Fibroblast of lung (primary cell): ENCODE results near the gene GTPBP6. TPM values are rescaled to one million over a fixed set of nuclear protein-coding genes. Genes with fewer than 3 reads are reported as not detected.

Experiments
- DNase-seq, 2 donors: peaks; one replicate each; pipeline versions ENCODE4 v3.0.0 to v3.0.0-alpha.2; 2010; ENCODE audit warnings: low read depth in 2 of 2
- H2AFZ ChIP-seq: 2 replicates; pipeline ENCODE4 v1.5.1; 2012; ENCODE audit warnings: low read length, control low read depth, inconsistent platforms
- H3K27ac ChIP-seq: 2 replicates; pipeline ENCODE4 v1.5.1; 2011; ENCODE audit warnings: low read length, control low read depth; ENCODE audit not compliant: insufficient read depth
- H3K27me3 ChIP-seq: 2 replicates; pipeline ENCODE4 v1.5.1; 2011; ENCODE audit warnings: mild to moderate bottlenecking, low read length; ENCODE audit not compliant: control insufficient read depth, insufficient read depth
- H3K36me3 ChIP-seq: 2 replicates; pipeline ENCODE4 v1.5.1; 2011; ENCODE audit warnings: low read length; ENCODE audit not compliant: control insufficient read depth, insufficient read depth
- H3K4me1 ChIP-seq: 2 replicates; pipeline ENCODE4 v1.5.1; 2011; ENCODE audit warnings: low read length; ENCODE audit not compliant: control insufficient read depth, insufficient read depth; ENCODE audit errors: extremely low read depth
- H3K4me2 ChIP-seq: 2 replicates; pipeline ENCODE4 v1.5.1; 2011; ENCODE audit warnings: low read length, control low read depth; ENCODE audit not compliant: insufficient read depth; ENCODE audit errors: extremely low read depth
- H3K4me3 ChIP-seq, 4 experiments: fragments of 200-600 bp in 1 of 4; sonication (generic) in 1 of 4; replicated peaks in 1 of 4; 2 replicates each; pipeline ENCODE4 v1.5.1; 2011 to 2016; ENCODE audit warnings: low read length in 4 of 4, low read depth in 3 of 4, mild to moderate bottlenecking in 3 of 4, control low read depth in 2 of 4, inconsistent platforms in 1 of 4, mixed read lengths in 1 of 4; ENCODE audit not compliant: insufficient read depth in 1 of 4; ENCODE audit errors: control extremely low read depth in 1 of 4
- H3K79me2 ChIP-seq: 2 replicates; pipeline ENCODE4 v1.5.1; 2012; ENCODE audit warnings: mild to moderate bottlenecking, low read length, inconsistent platforms; ENCODE audit not compliant: control insufficient read depth, insufficient read depth
- H3K9ac ChIP-seq: 2 replicates; pipeline ENCODE4 v1.5.1; 2011; ENCODE audit warnings: mild to moderate bottlenecking, low read length, control low read depth; ENCODE audit not compliant: insufficient read depth
- H3K9me3 ChIP-seq: 2 replicates; pipeline ENCODE4 v1.5.1; 2012; ENCODE audit warnings: low read depth, low read length; ENCODE audit not compliant: control insufficient read depth, insufficient read depth
- H4K20me1 ChIP-seq: 2 replicates; pipeline ENCODE4 v1.5.1; 2011; ENCODE audit warnings: low read length; ENCODE audit not compliant: control insufficient read depth, insufficient read depth; ENCODE audit errors: extremely low read depth
- CTCF ChIP-seq, 2 donors: IDR thresholded peaks in 1 of 2; conservative IDR thresholded peaks in 1 of 2; 1 replicate in 1 of 2; 2 replicates in 1 of 2; pipeline ENCODE4 v1.5.1; 2011 to 2012; ENCODE audit warnings: low read length in 2 of 2, control low read depth in 1 of 2, inconsistent platforms in 1 of 2, low read depth in 1 of 2, mild to moderate bottlenecking in 1 of 2
- EZH2 ChIP-seq: IDR thresholded peaks from 2 replicates; pipeline ENCODE4 v1.5.1; 2012; ENCODE audit warnings: low read length, control low read depth, mild to moderate bottlenecking; ENCODE audit errors: missing control alignments
- polyA plus RNA-seq, 2 donors: library from polyadenylated mRNA; depleted of rRNA in 1 of 2; stranded (reverse) in 1 of 2; unstranded in 1 of 2; fragments of >200 nt; gene quantifications; 2 replicates each; pipeline ENCODE4 v1.2.1, GENCODE V29; 2011 to 2012; ENCODE audit warnings: missing spikeins in 1 of 2
- total RNA-seq: library from RNA; depleted of rRNA; stranded (reverse); fragments of >200 nt; gene quantifications from 2 replicates; pipeline ENCODE4 v1.2.1, GENCODE V29; 2014

Gene GTPBP6
- total and polyA plus RNA-seq, 2 donors (not counting 1 experiment from before 2014, with no cell fraction given) = 15.4 to 46.1 TPM

- Histone ChIP-seq H3K4me1 (no peaks in the 10 kb centered on the region), H2AFZ (no peak overlapping the region), H3K36me3 (no peaks in the 10 kb centered on the region), H3K27me3 (no peaks in the 10 kb centered on the region), H4K20me1 (no peaks in the 10 kb centered on the region), H3K9me3 (no peaks in the 10 kb centered on the region), H3K4me3 (no peak overlapping the region), H3K27ac (no peak overlapping the region), H3K9ac (no peak overlapping the region), H3K79me2 (no peaks in the 10 kb centered on the region), H3K4me2 (no peak overlapping the region)
- TF ChIP-seq CTCF (conservative IDR thresholded peaks at IDR 0.05 in 1 of 2, IDR thresholded peaks at IDR 0.05 in 1 of 2; ENCODE audit: low read depth in 1 of 2, low read length in 2 of 2) = no peak
- TF ChIP-seq EZH2 = no peak
- DNase-seq = no peak
These were observed 43.6 kb downstream of the GTPBP6 start for GRCh38 chrX:274904-275475.

- no peak for DNase-seq
- TF ChIP-seq EZH2 (no peak), CTCF (conservative IDR thresholded peaks at IDR 0.05 in 1 of 2, IDR thresholded peaks at IDR 0.05 in 1 of 2; ENCODE audit: low read depth in 1 of 2, low read length in 2 of 2) (no peak)
- Histone ChIP-seq H3K36me3 (no peaks in the 10 kb centered on the region), H3K27me3 (no peaks in the 10 kb centered on the region), H3K27ac (no peak overlapping the region), H3K4me2 (no peak overlapping the region), H3K4me1 (no peaks in the 10 kb centered on the region), H3K9ac (no peak overlapping the region), H3K4me3 (no peak overlapping the region), H4K20me1 (no peaks in the 10 kb centered on the region), H3K79me2 (no peaks in the 10 kb centered on the region), H3K9me3 (no peaks in the 10 kb centered on the region), H2AFZ (no peak overlapping the region)
These were observed 47.7 kb downstream of the GTPBP6 start for GRCh38 chrX:270848-271367.

- TF ChIP-seq EZH2 (no peak), CTCF (conservative IDR thresholded peaks at IDR 0.05 in 1 of 2, IDR thresholded peaks at IDR 0.05 in 1 of 2; ENCODE audit: low read depth in 1 of 2, low read length in 2 of 2) (no peak)
- no peak for DNase-seq
- no peaks in the 10 kb centered on the region for H3K27me3 ChIP-seq
These were observed 50.8 kb downstream of the GTPBP6 start for GRCh38 chrX:267771-268261.

More at GRCh38 chrX:267771-268261, 50.8 kb downstream of the GTPBP6 start:
- Histone ChIP-seq H3K79me2 (no peaks in the 10 kb centered on the region), H3K9ac (no peak overlapping the region), H3K4me1 (no peaks in the 10 kb centered on the region), H3K4me2 (no peak overlapping the region), H3K9me3 (no peaks in the 10 kb centered on the region), H3K4me3 (no peak overlapping the region), H3K27ac (no peak overlapping the region), H3K36me3 (no peaks in the 10 kb centered on the region), H4K20me1 (no peaks in the 10 kb centered on the region), H2AFZ (no peak overlapping the region)
